ENCODE measurements around the gene MYO1B. TPM values are rescaled to one million over a fixed set of nuclear protein-coding genes. Genes with fewer than 3 reads are reported as not detected.

The MYO1B gene
- total and polyA plus RNA-seq, 2 of the 8 experiments (the other 6 are each of a cell fraction or from before 2014, with no cell fraction given) = 15.5 to 61.2 TPM

DNA sequence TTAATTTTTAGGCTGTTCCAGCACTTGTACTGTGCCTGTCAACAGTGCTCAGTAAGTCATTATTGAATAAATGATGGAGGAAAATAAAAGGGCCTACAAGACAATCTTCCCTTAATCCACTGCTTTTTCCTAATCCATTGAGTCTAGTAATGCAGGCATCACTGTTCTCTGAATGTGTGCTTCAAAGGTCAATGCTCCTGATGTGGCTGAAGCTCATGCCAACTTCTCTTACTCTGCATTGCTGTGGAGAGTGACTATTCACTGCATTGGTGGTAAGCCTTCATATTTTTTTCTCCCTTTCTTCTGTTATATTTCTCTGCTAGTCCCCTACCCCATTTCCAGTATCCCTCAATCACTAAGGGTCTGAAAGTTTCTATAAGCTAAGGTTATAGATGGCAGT is 31.9 kb upstream of the MYO1B start:
- Histone ChIP-seq H4K91ac (replicated peaks; ENCODE audit: insufficient read length, low read length) (no peak overlapping the region), H3K23ac (ENCODE audit: insufficient read length) (no peak overlapping the region), H3K27me3 (replicated peaks in 1 of 4; ENCODE audit: control insufficient read depth in 3 of 4, extremely low read depth in 1 of 4, insufficient read depth in 3 of 4, low read length in 3 of 4) (no peaks in the 10 kb centered on the region), H3K14ac (ENCODE audit: insufficient read length) (no peak overlapping the region), H2BK20ac (ENCODE audit: low read length) (no peak overlapping the region), H3K56ac (replicated peaks; ENCODE audit: insufficient read length, low read depth, low read length) (no peak overlapping the region), H2BK15ac (ENCODE audit: low read length) (no peak overlapping the region), H2BK120ac (replicated peaks; ENCODE audit: low read depth, low read length) (no peak overlapping the region), H3K27ac (ENCODE audit: low read depth, low read length) (no peak overlapping the region), H3K4me3 (ENCODE audit: extremely low read depth in 1 of 4, insufficient read depth in 2 of 4, low read depth in 3 of 4, low read length in 4 of 4) (no peak overlapping the region), H3K18ac (ENCODE audit: extremely low read depth, low read length) (no peak overlapping the region), H2BK5ac (ENCODE audit: low read depth, low read length) (no peak overlapping the region), H3K79me2 (ENCODE audit: control insufficient read depth in 1 of 2, insufficient read depth in 2 of 2, low read length in 2 of 2) (no peaks in the 10 kb centered on the region), H3K36me3 (ENCODE audit: control insufficient read depth in 2 of 4, insufficient read depth in 4 of 4, low read length in 3 of 4) (no peaks in the 10 kb centered on the region), H3K4me1 (replicated peaks in 1 of 4; ENCODE audit: control insufficient read depth in 3 of 4, insufficient read depth in 4 of 4, low read length in 3 of 4) (peaks cover 0 to under 1% (median 0%) of the 10 kb centered on the region in 4 experiments; a peak in 1 of 7 replicates), H4K20me1 (replicated peaks in 1 of 2; ENCODE audit: control insufficient read depth in 1 of 2, insufficient read depth in 2 of 2, low read length in 2 of 2) (no peaks in the 10 kb centered on the region), H3K9ac (replicated peaks in 1 of 4; ENCODE audit: extremely low read depth in 1 of 4, low read depth in 3 of 4, low read length in 3 of 4) (no peak overlapping the region), H4K5ac (ENCODE audit: insufficient read length, low read depth, low read length) (no peak overlapping the region), H3K4me2 (ENCODE audit: insufficient read depth in 1 of 2, low read depth in 2 of 2, low read length in 2 of 2) (no peak overlapping the region), H3K4ac (replicated peaks; ENCODE audit: insufficient read length, low read depth, low read length) (no peak overlapping the region), H2AFZ (ENCODE audit: low read length) (no peak overlapping the region), H3K79me1 (ENCODE audit: low read depth, low read length) (no peaks in the 10 kb centered on the region), H3K23me2 (ENCODE audit: low read depth, low read length) (no peaks in the 10 kb centered on the region; the same call in 1 of the 2 replicates), H3K9me3 (ENCODE audit: insufficient read depth in 2 of 2, low read depth in 1 of 2, low read length in 1 of 2) (no peaks in the 10 kb centered on the region; a peak in 1 of 4 replicates), H4K8ac (ENCODE audit: extremely low read depth, insufficient read depth, low read length) (no peak overlapping the region), H2AK5ac (ENCODE audit: low read depth, low read length) (no peak overlapping the region), H2BK12ac (ENCODE audit: low read depth, low read length) (no peak overlapping the region)
- FAIRE-seq (no peak), DNase-seq (ENCODE audit: low read depth in 1 of 2, low spot score in 2 of 2) (no peak)
- ChIA-PET POLR2A (ENCODE audit: partially characterized antibody) (no interaction called here), CTCF (ENCODE audit: partially characterized antibody) (interaction anchor here (0.7 to 1.3 kb wide), 2 partner anchors 9 to 308 kb away, joined by 3 to 5 read pairs; no protein-coding TSS in a partner anchor)
- TF ChIP-seq KDM1A (IDR thresholded peaks at IDR 0.05; ENCODE audit: borderline replicate concordance, low read length) = no peak
- TF ChIP-seq ASH2L (IDR thresholded peaks at IDR 0.05; ENCODE audit: low read length) = no peak
- no peak for TF ChIP-seq GTF2F1 (IDR thresholded peaks at IDR 0.05; ENCODE audit: borderline replicate concordance, low read depth, low read length)
- TF ChIP-seq NRF1 (IDR thresholded peaks at IDR 0.05; ENCODE audit: low read depth, low read length) = no peak
- TF ChIP-seq SIX5 (IDR thresholded peaks at IDR 0.05; ENCODE audit: low read depth, low read length) = no peak
- TF ChIP-seq KDM4A (IDR thresholded peaks at IDR 0.05; ENCODE audit: low read depth, low read length, severe bottlenecking) = no peak
- TF ChIP-seq EZH2 (IDR thresholded peaks at IDR 0.05; ENCODE audit: low read depth, low read length, severe bottlenecking) = no peak
- TF ChIP-seq TAF7 (optimal IDR thresholded peaks at IDR 0.05; ENCODE audit: borderline replicate concordance, low read depth, low read length) = no peak
- TF ChIP-seq TAF1 (IDR thresholded peaks at IDR 0.05; ENCODE audit: low read depth, low read length) = no peak
- TF ChIP-seq TCF12 (IDR thresholded peaks at IDR 0.05; ENCODE audit: low read depth, low read length) = no peak
- no peak for TF ChIP-seq FOSL1 (IDR thresholded peaks at IDR 0.05; ENCODE audit: insufficient read depth, low read depth, low read length)
- no peak for TF ChIP-seq BRCA1 (IDR thresholded peaks at IDR 0.05; ENCODE audit: low read depth, low read length)
- TF ChIP-seq EP300 (IDR thresholded peaks at IDR 0.05; ENCODE audit: borderline replicate concordance in 1 of 2, low read depth in 2 of 2, low read length in 2 of 2) = no peak
- TF ChIP-seq RFX5 (IDR thresholded peaks at IDR 0.05; ENCODE audit: borderline replicate concordance, low read depth, low read length) = no peak

Measured in H1 (cell line).